HepG2 (cell line): ENCODE data around the gene ADAM10.

ENCODE experiments used
- BRCA1 ChIP-seq: sonication (generic); formaldehyde crosslinking; IDR thresholded peaks from 2 replicates; pipeline ENCODE4 v1.4.0; 2020; ENCODE audit warnings: missing genetic modification reagents
- CTCF ChIP-seq: sonication (generic); formaldehyde crosslinking; IDR thresholded peaks from 2 replicates; pipeline ENCODE4 v1.5.0; 2020; ENCODE audit warnings: mild to moderate bottlenecking, missing genetic modification reagents, moderate library complexity
- RFX5 ChIP-seq: IDR thresholded peaks from 2 replicates; pipeline ENCODE4 v1.6.1; 2011; ENCODE audit warnings: low read depth, low read length, improper control_type of control experiment
- SUZ12 ChIP-seq: fragments of 150-350 bp; IDR thresholded peaks from 2 replicates; pipeline ENCODE4 v1.6.1; 2014; ENCODE audit warnings: low read depth, low read length
- TAF1 ChIP-seq: sonication (generic); formaldehyde crosslinking; IDR thresholded peaks from 2 replicates; pipeline ENCODE4 v1.4.0; 2020; ENCODE audit warnings: missing genetic modification reagents
- ZNF629 ChIP-seq: sonication (generic); formaldehyde crosslinking; conservative IDR thresholded peaks from 2 replicates; pipeline ENCODE4 v1.5.0; 2020; ENCODE audit warnings: missing genetic modification reagents
- ZNF703 ChIP-seq: sonication (generic); formaldehyde crosslinking; IDR thresholded peaks from 2 replicates; pipeline ENCODE4 v1.5.1; 2020; ENCODE audit warnings: missing genetic modification reagents, mild to moderate bottlenecking, moderate library complexity, borderline replicate concordance
- TF ChIP-seq, protein P1 (sequence below): sonication (generic); formaldehyde crosslinking; IDR thresholded peaks from 2 replicates; pipeline ENCODE4 v1.4.0; 2020; ENCODE audit warnings: low read depth, mild to moderate bottlenecking, missing genetic modification reagents

- TF ChIP-seq CTCF (CRISPR knock-in tag) = no peak
- TF ChIP-seq TAF1 (CRISPR knock-in tag) = no peak
- TF ChIP-seq, protein P1, sequence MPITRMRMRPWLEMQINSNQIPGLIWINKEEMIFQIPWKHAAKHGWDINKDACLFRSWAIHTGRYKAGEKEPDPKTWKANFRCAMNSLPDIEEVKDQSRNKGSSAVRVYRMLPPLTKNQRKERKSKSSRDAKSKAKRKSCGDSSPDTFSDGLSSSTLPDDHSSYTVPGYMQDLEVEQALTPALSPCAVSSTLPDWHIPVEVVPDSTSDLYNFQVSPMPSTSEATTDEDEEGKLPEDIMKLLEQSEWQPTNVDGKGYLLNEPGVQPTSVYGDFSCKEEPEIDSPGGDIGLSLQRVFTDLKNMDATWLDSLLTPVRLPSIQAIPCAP (CRISPR knock-in tag) = no peak
- no peak for TF ChIP-seq ZNF629 (CRISPR knock-in tag)
- TF ChIP-seq SUZ12 = no peak
- TF ChIP-seq BRCA1 (CRISPR knock-in tag) = no peak
- no peak for TF ChIP-seq ZNF703 (CRISPR knock-in tag)
- TF ChIP-seq RFX5 = no peak
Observed at GRCh38 chr15:58689646-58690045, 59.9 kb downstream of the ADAM10 start.
